Measurements from ENCODE around the gene ZBTB20. TPM values are rescaled to one million over a fixed set of nuclear protein-coding genes. Genes with fewer than 3 reads are reported as not detected.

The ZBTB20 gene
- total and polyA plus RNA-seq, 4 donors = 0.88 to 83.2 (median 20.4) TPM

- Histone ChIP-seq H3K4me3 (ENCODE audit: low read depth in 1 of 3, low read length in 3 of 3) (no peak overlapping the region), H3K4me1 (ENCODE audit: control insufficient read depth in 4 of 4, insufficient read depth in 4 of 4, low read length in 3 of 4) (peaks cover 0 to 3% (median 2%) of the 10 kb centered on the region in 4 donors), H3K36me3 (ENCODE audit: control insufficient read depth in 4 of 4, insufficient read depth in 3 of 4, low read depth in 1 of 4, low read length in 3 of 4) (no peaks in the 10 kb centered on the region), H3K9me3 (ENCODE audit: control insufficient read depth in 4 of 4, low read length in 3 of 4) (no peaks in the 10 kb centered on the region), H3K27ac (ENCODE audit: low read depth in 1 of 2, low read length in 2 of 2) (no peak overlapping the region), H3K27me3 (ENCODE audit: control insufficient read depth in 4 of 4, insufficient read depth in 4 of 4, low read length in 3 of 4) (no peaks in the 10 kb centered on the region), H3K9ac (ENCODE audit: low read depth in 1 of 2, low read length in 2 of 2) (no peak overlapping the region)
- DNase-seq (ENCODE audit: low spot score) = no peak
- WGBS = 90% methylated on average over 4 of the region's 4 CpGs
- no peak for TF ChIP-seq TAF1 (conservative IDR thresholded peaks at IDR 0.05)
- TF ChIP-seq, protein P1, sequence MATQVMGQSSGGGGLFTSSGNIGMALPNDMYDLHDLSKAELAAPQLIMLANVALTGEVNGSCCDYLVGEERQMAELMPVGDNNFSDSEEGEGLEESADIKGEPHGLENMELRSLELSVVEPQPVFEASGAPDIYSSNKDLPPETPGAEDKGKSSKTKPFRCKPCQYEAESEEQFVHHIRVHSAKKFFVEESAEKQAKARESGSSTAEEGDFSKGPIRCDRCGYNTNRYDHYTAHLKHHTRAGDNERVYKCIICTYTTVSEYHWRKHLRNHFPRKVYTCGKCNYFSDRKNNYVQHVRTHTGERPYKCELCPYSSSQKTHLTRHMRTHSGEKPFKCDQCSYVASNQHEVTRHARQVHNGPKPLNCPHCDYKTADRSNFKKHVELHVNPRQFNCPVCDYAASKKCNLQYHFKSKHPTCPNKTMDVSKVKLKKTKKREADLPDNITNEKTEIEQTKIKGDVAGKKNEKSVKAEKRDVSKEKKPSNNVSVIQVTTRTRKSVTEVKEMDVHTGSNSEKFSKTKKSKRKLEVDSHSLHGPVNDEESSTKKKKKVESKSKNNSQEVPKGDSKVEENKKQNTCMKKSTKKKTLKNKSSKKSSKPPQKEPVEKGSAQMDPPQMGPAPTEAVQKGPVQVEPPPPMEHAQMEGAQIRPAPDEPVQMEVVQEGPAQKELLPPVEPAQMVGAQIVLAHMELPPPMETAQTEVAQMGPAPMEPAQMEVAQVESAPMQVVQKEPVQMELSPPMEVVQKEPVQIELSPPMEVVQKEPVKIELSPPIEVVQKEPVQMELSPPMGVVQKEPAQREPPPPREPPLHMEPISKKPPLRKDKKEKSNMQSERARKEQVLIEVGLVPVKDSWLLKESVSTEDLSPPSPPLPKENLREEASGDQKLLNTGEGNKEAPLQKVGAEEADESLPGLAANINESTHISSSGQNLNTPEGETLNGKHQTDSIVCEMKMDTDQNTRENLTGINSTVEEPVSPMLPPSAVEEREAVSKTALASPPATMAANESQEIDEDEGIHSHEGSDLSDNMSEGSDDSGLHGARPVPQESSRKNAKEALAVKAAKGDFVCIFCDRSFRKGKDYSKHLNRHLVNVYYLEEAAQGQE (IDR thresholded peaks at IDR 0.05) = no peak
- TF ChIP-seq RXRA (IDR thresholded peaks at IDR 0.05) = no peak
- no peak for TF ChIP-seq CTCF (IDR thresholded peaks at IDR 0.05; ENCODE audit: low read depth, low read length, missing input control)
- TF ChIP-seq JUND (IDR thresholded peaks at IDR 0.05) = no peak
- TF ChIP-seq HNF4A (conservative IDR thresholded peaks at IDR 0.05) = no peak
- no peak for TF ChIP-seq ATF3 (IDR thresholded peaks at IDR 0.05)
- no peak for TF ChIP-seq FOXA2 (IDR thresholded peaks at IDR 0.05)
- no peak for TF ChIP-seq SP1 (IDR thresholded peaks at IDR 0.05)
- no peak for TF ChIP-seq NR2F2 (IDR thresholded peaks at IDR 0.05)
- no peak for TF ChIP-seq YY1 (IDR thresholded peaks at IDR 0.05)
- TF ChIP-seq, protein P2, sequence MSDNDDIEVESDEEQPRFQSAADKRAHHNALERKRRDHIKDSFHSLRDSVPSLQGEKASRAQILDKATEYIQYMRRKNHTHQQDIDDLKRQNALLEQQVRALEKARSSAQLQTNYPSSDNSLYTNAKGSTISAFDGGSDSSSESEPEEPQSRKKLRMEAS (IDR thresholded peaks at IDR 0.05) = no peak
- no peak for TF ChIP-seq EGR1 (IDR thresholded peaks at IDR 0.05; ENCODE audit: low read depth in 2 of 2)
- TF ChIP-seq FOXA1 (IDR thresholded peaks at IDR 0.05) = no peak
- no peak for TF ChIP-seq GABPA (IDR thresholded peaks at IDR 0.05 in 1 of 2, conservative IDR thresholded peaks at IDR 0.05 in 1 of 2)
- TF ChIP-seq RAD21 (IDR thresholded peaks at IDR 0.05) = no peak
- TF ChIP-seq, protein P3, sequence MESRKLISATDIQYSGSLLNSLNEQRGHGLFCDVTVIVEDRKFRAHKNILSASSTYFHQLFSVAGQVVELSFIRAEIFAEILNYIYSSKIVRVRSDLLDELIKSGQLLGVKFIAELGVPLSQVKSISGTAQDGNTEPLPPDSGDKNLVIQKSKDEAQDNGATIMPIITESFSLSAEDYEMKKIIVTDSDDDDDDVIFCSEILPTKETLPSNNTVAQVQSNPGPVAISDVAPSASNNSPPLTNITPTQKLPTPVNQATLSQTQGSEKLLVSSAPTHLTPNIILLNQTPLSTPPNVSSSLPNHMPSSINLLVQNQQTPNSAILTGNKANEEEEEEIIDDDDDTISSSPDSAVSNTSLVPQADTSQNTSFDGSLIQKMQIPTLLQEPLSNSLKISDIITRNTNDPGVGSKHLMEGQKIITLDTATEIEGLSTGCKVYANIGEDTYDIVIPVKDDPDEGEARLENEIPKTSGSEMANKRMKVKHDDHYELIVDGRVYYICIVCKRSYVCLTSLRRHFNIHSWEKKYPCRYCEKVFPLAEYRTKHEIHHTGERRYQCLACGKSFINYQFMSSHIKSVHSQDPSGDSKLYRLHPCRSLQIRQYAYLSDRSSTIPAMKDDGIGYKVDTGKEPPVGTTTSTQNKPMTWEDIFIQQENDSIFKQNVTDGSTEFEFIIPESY (IDR thresholded peaks at IDR 0.05) = no peak
- TF ChIP-seq HNF4G (IDR thresholded peaks at IDR 0.05) = no peak
Measured at GRCh38 chr3:114675104-114675503, 472.0 kb downstream of the ZBTB20 start.

All from liver (tissue), 9 donors.